GM12878 (cell line): ENCODE results near the gene YIF1B. TPM values are rescaled to one million over a fixed set of nuclear protein-coding genes. Genes with fewer than 3 reads are reported as not detected.
"Not testable (repeated sequence)": the region's sequence is repeated elsewhere in the genome, so short reads cannot be mapped to it uniquely, and the experiment has no call there.

Source experiments
- ATAC-seq: fragments of 200-7000 bp; cut with Tn5 transposase; 3 replicates; pipeline ENCODE4 v1.9.1; 2020; ENCODE audit warnings: mild to moderate bottlenecking, moderate library complexity
- BruUV-seq: library from RNA; stranded (reverse); fragments of 400-500 nt; replicated peaks from 2 replicates; lab custom pipeline; 2021; lab: Mats Ljungman, UMichigan
- CTCF ChIA-PET: fragments of 300-600 bp; sonication (Branson Sonifier 250); formaldehyde crosslinking; extraction: SDS; loops from one replicate; lab custom pipeline; 2021; ENCODE audit warnings: inconsistent platforms; lab: Yijun Ruan, JAX
- POLR2A ChIA-PET: fragments of 350-600 bp; formaldehyde crosslinking; extraction: SDS; loops from one replicate; lab custom pipeline; 2021; ENCODE audit warnings: inconsistent platforms; lab: Charles Lee
- RAD21 ChIA-PET: fragments of 300-600 bp; sonication (Branson Sonifier 250); formaldehyde crosslinking; loops from one replicate; lab custom pipeline; 2023; ENCODE audit warnings: antibody characterized with exemption; ENCODE audit not compliant: unreplicated experiment; lab: Charles Lee
- SMC1A ChIA-PET: fragments of 300-600 bp; sonication (Branson Sonifier 250); formaldehyde crosslinking; loops from one replicate; lab custom pipeline; 2023; ENCODE audit not compliant: unreplicated experiment, uncharacterized antibody; lab: Charles Lee
- DNase-seq: peaks from one replicate; pipeline ENCODE4 v3.0.0-alpha.2; 2011; ENCODE audit warnings: low read depth, low spot score
- FAIRE-seq: peaks from 3 replicates; lab custom pipeline; 2011; peaks lifted over from hg19 to GRCh38; lab: Jason Lieb, UNC
- H2AFZ ChIP-seq: 2 replicates; pipeline ENCODE4 v1.6.0; 2011; ENCODE audit warnings: low read depth, low read length, control low read depth; ENCODE audit not compliant: control insufficient read depth
- H3K27ac ChIP-seq: 2 replicates; pipeline ENCODE4 v1.5.1; 2011; ENCODE audit warnings: control low read depth; ENCODE audit not compliant: control insufficient read depth, insufficient read depth
- H3K27me3 ChIP-seq, 2 experiments: replicated peaks in 1 of 2; 2 replicates each; pipeline versions ENCODE4 v1.6.0 to v1.6.1; 2011; ENCODE audit warnings: low read length in 1 of 2; ENCODE audit not compliant: control insufficient read depth in 2 of 2, insufficient read depth in 2 of 2
- H3K36me3 ChIP-seq, 2 experiments: 2 replicates each; pipeline ENCODE4 v1.5.1; 2011; ENCODE audit warnings: low read length in 1 of 2; ENCODE audit not compliant: control insufficient read depth in 2 of 2, insufficient read depth in 2 of 2
- H3K4me1 ChIP-seq: 2 replicates; pipeline ENCODE4 v1.6.1; 2011; ENCODE audit warnings: mild to moderate bottlenecking, low read length, moderate library complexity, mixed read lengths; ENCODE audit not compliant: control insufficient read depth, insufficient read depth
- H3K4me2 ChIP-seq: 2 replicates; pipeline ENCODE4 v1.6.0; 2011; ENCODE audit warnings: control low read depth; ENCODE audit not compliant: control insufficient read depth, insufficient read depth
- H3K4me3 ChIP-seq: fragments of 200-600 bp; sonication (generic); 2 replicates; pipeline ENCODE4 v1.5.1; 2016
- H3K79me2 ChIP-seq: 2 replicates; pipeline ENCODE4 v1.6.0; 2011; ENCODE audit warnings: low read length; ENCODE audit not compliant: control insufficient read depth, insufficient read depth
- H3K9ac ChIP-seq: 2 replicates; pipeline ENCODE4 v1.8.0; 2011; ENCODE audit warnings: low read length, control low read depth, mixed read lengths; ENCODE audit not compliant: control insufficient read depth, insufficient read depth
- H3K9me3 ChIP-seq: replicated peaks from 3 replicates; pipeline ENCODE4 v1.5.1; 2011; ENCODE audit warnings: mild to moderate bottlenecking, low read length; ENCODE audit not compliant: control insufficient read depth, insufficient read depth
- H4K20me1 ChIP-seq: 2 replicates; pipeline ENCODE4 v1.6.0; 2011; ENCODE audit not compliant: control insufficient read depth, insufficient read depth
- BACH1 ChIP-seq: fragments of 450-650 bp; IDR thresholded peaks from 2 replicates; pipeline ENCODE4 v1.6.1; 2017; ENCODE audit warnings: mild to moderate bottlenecking, borderline replicate concordance
- BHLHE40 ChIP-seq, 2 experiments: fragments of 450-650 bp in 1 of 2; IDR thresholded peaks; 2 replicates each; pipeline ENCODE4 v1.6.1; 2011 to 2017; ENCODE audit warnings: low read depth in 2 of 2, borderline replicate concordance in 1 of 2, improper control_type of control experiment in 1 of 2, low read length in 1 of 2, mild to moderate bottlenecking in 1 of 2
- DPF2 ChIP-seq: fragments of 450-650 bp; IDR thresholded peaks from 2 replicates; pipeline ENCODE4 v1.6.1; 2017; ENCODE audit warnings: mild to moderate bottlenecking
- IRF5 ChIP-seq: fragments of 450-650 bp; IDR thresholded peaks from 2 replicates; pipeline ENCODE4 v1.6.1; 2017; ENCODE audit warnings: borderline replicate concordance
- JUNB ChIP-seq: IDR thresholded peaks from 2 replicates; pipeline ENCODE4 v1.6.1; 2016; ENCODE audit warnings: antibody characterized with exemption, mild to moderate bottlenecking
- NKRF ChIP-seq: fragments of 450-650 bp; conservative IDR thresholded peaks from 2 replicates; pipeline ENCODE4 v1.6.1; 2017; ENCODE audit warnings: mild to moderate bottlenecking, moderate library complexity
- SIN3A ChIP-seq: IDR thresholded peaks from 2 replicates; pipeline ENCODE4 v1.6.1; 2012; ENCODE audit warnings: low read depth, low read length, improper control_type of control experiment
- SMAD1 ChIP-seq: fragments of 450-650 bp; IDR thresholded peaks from 2 replicates; pipeline ENCODE4 v1.6.1; 2018; ENCODE audit warnings: mild to moderate bottlenecking, low read depth; ENCODE audit not compliant: partially characterized antibody
- SUPT20H ChIP-seq: IDR thresholded peaks from 2 replicates; pipeline ENCODE4 v1.6.1; 2011; ENCODE audit warnings: low read depth, mild to moderate bottlenecking, low read length, moderate library complexity, borderline replicate concordance; ENCODE audit not compliant: control insufficient read depth
- TAF1 ChIP-seq: IDR thresholded peaks from 2 replicates; pipeline ENCODE4 v1.6.1; 2011; ENCODE audit warnings: mild to moderate bottlenecking, low read depth, low read length, borderline replicate concordance
- USF1 ChIP-seq: IDR thresholded peaks from 2 replicates; pipeline ENCODE4 v1.6.1; 2011; ENCODE audit warnings: borderline replicate concordance, low read depth, mild to moderate bottlenecking, moderate library complexity, mixed read lengths, low read length; ENCODE audit not compliant: insufficient read depth; ENCODE audit errors: extremely low read length
- ZBED1 ChIP-seq: IDR thresholded peaks from 2 replicates; pipeline ENCODE4 v1.6.1; 2016; ENCODE audit warnings: borderline replicate concordance
- ZBTB33 ChIP-seq: fragments of 450-650 bp; IDR thresholded peaks from 2 replicates; pipeline ENCODE4 v1.6.1; 2017; ENCODE audit warnings: mild to moderate bottlenecking
- WGBS: methylation state at CpG from one replicate; pipeline ENCODE4 v1.1.6; 2016; ENCODE audit warnings: low lambda C conversion rate; ENCODE audit not compliant: insufficient replicate concordance, insufficient coverage; ENCODE audit errors: missing lambda C conversion rate; 5-methylcytosine and 5-hydroxymethylcytosine counted together
- in situ Hi-C: fragments of 300-500 bp; cut with MboI; formaldehyde crosslinking; loops from 9 replicates; pipeline ENCODE4 v1.14.3; 2018; ENCODE audit warnings: mixed read lengths
- intact Hi-C: fragments of 100-400 bp; cut with micrococcal nuclease; formaldehyde crosslinking; loops from one replicate; pipeline ENCODE4 v1.14.2; 2022; ENCODE audit not compliant: unreplicated experiment
- polyA plus RNA-seq, 11 experiments: library from polyadenylated mRNA; depleted of rRNA in 4 of 11; unstranded in 6 of 11; stranded (reverse) in 5 of 11; fragments of >200 nt; fragmentation: Nextera tagmentation in 4 of 11; fragmentation: Illumina TruSeq in 1 of 11; extraction: Ambion mirVana in 4 of 11; extraction: Trizol in 1 of 11; gene quantifications; 1 replicate in 1 of 11; 2 replicates in 10 of 11; pipeline versions ENCODE4 v1.2.1 to v1.2.3, GENCODE V29; 2011 to 2016; ENCODE audit warnings: inconsistent platforms in 2 of 11, missing spikeins in 2 of 11, low read depth in 1 of 11
- total RNA-seq, 4 experiments: library from RNA; depleted of rRNA in 3 of 4; stranded (reverse); fragments of >200 nt in 3 of 4; fragmentation: Illumina TruSeq in 1 of 4; extraction: Trizol in 1 of 4; gene quantifications; 2 replicates each; pipeline versions ENCODE4 v1.2.1 to v1.2.3, GENCODE V29; 2013 to 2021

Gene YIF1B
- total and polyA plus RNA-seq, 10 of the 15 experiments (the other 5 are each of a cell fraction or from before 2014, with no cell fraction given) = 1.3 to 106 (median 53.5) TPM

- no peak for TF ChIP-seq IRF5
- TF ChIP-seq TAF1 = no peak
- no peak for TF ChIP-seq JUNB
- no peak for TF ChIP-seq ZBED1
- TF ChIP-seq SIN3A = no peak
- TF ChIP-seq DPF2 = peak; percentile 56; the same call in 1 of the 2 replicates
- no peak for TF ChIP-seq SMAD1
- TF ChIP-seq NKRF = no peak
- no peak; the same call in 1 of the 2 replicates for TF ChIP-seq BACH1
- TF ChIP-seq USF1 = no peak
- no peak for TF ChIP-seq SUPT20H
- peak; percentile 16 to 83; a peak in 3 of 4 replicates for TF ChIP-seq BHLHE40 (IDR thresholded peaks at IDR 0.05; ENCODE audit: borderline replicate concordance in 1 of 2, low read depth in 2 of 2, low read length in 1 of 2)
- TF ChIP-seq ZBTB33 = no peak
These were observed at the start of gene YIF1B (continued) for GRCh38 chr19:38315657-38316476.

- H2AFZ ChIP-seq, H3K4me1 ChIP-seq, intact Hi-C loops: not testable (repeated sequence)
These were observed 47.4 kb upstream of the YIF1B start for GRCh38 chr19:38362946-38363688.

More at GRCh38 chr19:38362946-38363688, 47.4 kb upstream of the YIF1B start:
- WGBS = 60% methylated on average over 13 of the region's 16 CpGs
- SMC1A ChIA-PET, H3K79me2 ChIP-seq, in situ Hi-C loops, H4K20me1 ChIP-seq, DNase-seq, ATAC-seq, POLR2A ChIA-PET, CTCF ChIA-PET, H3K36me3 ChIP-seq, H3K27ac ChIP-seq, H3K9me3 ChIP-seq, H3K9ac ChIP-seq, H3K4me3 ChIP-seq, FAIRE-seq, RAD21 ChIA-PET, BruUV-seq, H3K27me3 ChIP-seq: not testable (repeated sequence)
- 0 out of 2 replicates have a peak overlapping the region, but pooled peaks have one; percentile 7 for H3K4me2 ChIP-seq
